Mucosa of rectum (tissue), 2 donors: ENCODE data around the gene TMEM147.
A peak's percentile ranks its signal among the peaks of the same experiment; 100 is the strongest.

Experiments used
- H3K27ac ChIP-seq, 2 donors: one replicate each; pipeline ENCODE4 v1.7.0; 2013; ENCODE audit warnings: inconsistent platforms in 2 of 2, low read depth in 2 of 2, low read length in 2 of 2
- H3K27me3 ChIP-seq, 2 donors: one replicate each; pipeline ENCODE4 v1.7.0; 2013; ENCODE audit warnings: low read length in 2 of 2; ENCODE audit not compliant: control insufficient read depth in 2 of 2, insufficient read depth in 2 of 2
- H3K36me3 ChIP-seq, 2 donors: one replicate each; pipeline ENCODE4 v1.7.0; 2013; ENCODE audit warnings: low read length in 2 of 2; ENCODE audit not compliant: control insufficient read depth in 2 of 2, insufficient read depth in 2 of 2
- H3K4me1 ChIP-seq, 2 donors: one replicate each; pipeline ENCODE4 v1.7.0; 2013; ENCODE audit warnings: low read length in 2 of 2, mild to moderate bottlenecking in 1 of 2; ENCODE audit not compliant: control insufficient read depth in 2 of 2, insufficient read depth in 2 of 2
- H3K4me3 ChIP-seq, 2 donors: one replicate each; pipeline ENCODE4 v1.7.0; 2013; ENCODE audit warnings: low read length in 2 of 2
- H3K9ac ChIP-seq, 2 donors: one replicate each; pipeline ENCODE4 v1.7.0; 2013; ENCODE audit warnings: low read length in 2 of 2, low read depth in 1 of 2, mild to moderate bottlenecking in 1 of 2
- H3K9me3 ChIP-seq, 2 donors: one replicate each; pipeline ENCODE4 v1.7.0; 2013; ENCODE audit warnings: low read length in 2 of 2; ENCODE audit not compliant: control insufficient read depth in 2 of 2
- donor health status: healthy.
- donor health status: Normal muscosa, but diverticular disease.

The TMEM147 gene

DNA sequence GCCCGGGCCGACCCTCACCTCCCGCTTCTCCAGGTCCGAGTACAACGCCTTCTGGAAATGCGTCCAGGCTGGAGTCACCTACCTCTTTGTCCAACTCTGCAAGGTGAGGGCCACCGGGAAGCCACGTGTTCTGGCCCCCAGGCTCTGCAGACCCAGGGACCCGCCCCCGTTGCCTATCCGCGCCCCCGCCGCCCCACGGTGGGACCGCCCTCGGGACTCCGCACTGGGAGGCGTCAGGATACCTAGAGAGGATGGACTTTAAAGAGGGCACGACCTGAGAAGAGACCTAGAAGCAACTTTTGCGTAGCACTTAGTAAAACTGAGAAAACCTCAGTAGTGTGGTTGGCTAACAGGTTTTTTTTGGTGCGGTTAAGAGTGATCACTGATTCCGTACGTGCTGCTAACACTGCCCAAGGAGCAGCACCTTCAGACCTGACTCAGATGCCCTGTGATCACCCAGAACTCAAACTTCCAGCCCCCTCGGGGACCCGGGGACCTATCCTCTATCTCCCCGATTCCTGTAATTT, 492 bp downstream of the TMEM147 start:
- Histone ChIP-seq H3K4me3 (peak overlapping the region; percentile 85 to 90), H3K27ac (peak overlapping the region in 1 of 2 donors; percentile 71), H3K9ac (peak overlapping the region; percentile 86 to 88), H3K9me3 (no peaks in the 10 kb centered on the region), H3K36me3 (peaks cover 0 to 4% of the 10 kb centered on the region in 2 donors), H3K27me3 (no peaks in the 10 kb centered on the region), H3K4me1 (peaks cover 8 to 16% of the 10 kb centered on the region in 2 donors)

DNA sequence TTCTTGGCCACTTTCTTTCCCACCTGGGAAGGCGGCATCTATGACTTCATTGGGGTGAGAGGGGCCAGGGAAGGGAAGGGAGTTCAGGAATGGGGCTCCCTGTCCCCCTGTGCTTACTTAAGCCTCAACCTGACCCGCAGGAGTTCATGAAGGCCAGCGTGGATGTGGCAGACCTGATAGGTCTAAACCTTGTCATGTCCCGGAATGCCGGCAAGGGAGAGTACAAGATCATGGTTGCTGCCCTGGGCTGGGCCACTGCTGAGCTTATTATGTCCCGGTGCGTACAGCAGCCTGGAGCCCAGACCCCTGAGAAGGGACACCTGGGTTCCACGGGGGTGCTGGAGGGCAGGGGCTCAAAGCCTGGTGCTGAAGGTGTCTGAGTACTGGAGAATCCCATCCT, 1.1 kb downstream of the TMEM147 start:
- Histone ChIP-seq H3K9ac (peak overlapping the region; percentile 41 to 86), H3K4me1 (peaks cover 8 to 16% of the 10 kb centered on the region in 2 donors), H3K27me3 (no peaks in the 10 kb centered on the region), H3K4me3 (peak overlapping the region; percentile 85 to 90), H3K27ac (no peak overlapping the region), H3K9me3 (no peaks in the 10 kb centered on the region), H3K36me3 (peaks cover 0 to 4% of the 10 kb centered on the region in 2 donors)

DNA sequence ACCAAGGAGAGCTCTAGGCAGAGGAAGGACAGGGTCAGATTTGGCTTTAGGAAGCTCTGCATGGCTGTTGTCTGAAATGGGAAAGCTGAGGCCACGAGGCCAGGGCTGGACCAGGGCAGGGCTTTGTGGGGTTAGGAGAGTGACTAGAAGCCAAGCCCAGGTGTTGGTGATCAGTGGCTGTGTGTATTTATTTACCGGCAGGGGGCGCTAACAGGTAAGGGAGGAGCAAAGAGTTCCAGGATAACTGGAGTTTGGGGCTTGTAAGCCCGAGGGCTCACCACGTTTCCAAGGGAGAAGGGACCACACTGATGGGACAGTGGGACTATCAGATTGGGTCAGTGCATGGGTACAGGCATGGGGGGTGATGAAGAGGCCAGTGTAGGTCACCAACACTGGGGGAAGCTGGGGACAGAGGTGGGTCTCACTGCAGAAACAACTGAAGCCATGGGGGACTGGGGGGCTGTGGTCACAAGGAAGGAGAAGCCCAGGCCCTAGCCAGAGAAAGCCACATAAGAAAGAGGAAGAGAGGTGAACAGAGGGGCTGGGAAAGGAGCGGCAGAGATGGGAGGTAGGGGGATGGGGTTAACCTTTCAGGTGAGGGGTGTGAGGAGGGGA, 3.9 kb downstream of the TMEM147 start:
- Histone ChIP-seq H3K9ac (no peak overlapping the region), H3K4me3 (no peak overlapping the region), H3K27me3 (no peaks in the 10 kb centered on the region)

DNA sequence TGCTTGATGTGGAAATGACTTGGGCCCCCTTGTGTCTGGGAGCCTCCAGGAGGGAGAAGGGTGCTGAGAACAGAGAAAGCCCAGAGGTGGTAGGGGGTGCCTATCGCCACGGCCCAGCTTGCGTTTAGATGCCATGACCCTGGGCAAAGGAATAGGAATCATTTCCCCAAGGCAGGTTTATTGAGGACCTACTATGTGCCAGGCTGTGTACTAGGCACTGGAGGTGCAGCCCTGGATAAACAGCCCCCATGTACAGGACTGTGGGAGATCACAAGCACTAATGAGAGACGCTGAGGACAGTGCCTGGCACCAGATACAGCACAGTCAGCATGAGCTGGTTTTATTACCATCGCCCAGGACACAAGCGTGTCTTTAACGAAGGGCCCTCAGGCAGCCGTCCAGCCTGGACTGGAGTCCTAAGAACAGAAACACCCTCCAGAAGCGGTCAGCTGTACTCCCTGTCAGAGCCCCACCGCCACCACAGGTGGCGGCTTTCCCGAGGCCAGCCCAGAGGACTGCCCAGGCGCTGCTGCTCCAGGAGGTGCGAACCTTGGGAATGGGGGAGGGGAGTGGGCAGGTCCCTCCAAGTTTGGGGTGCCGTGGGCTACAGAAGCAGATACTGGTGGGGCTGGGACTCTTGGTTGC, 4.6 kb downstream of the TMEM147 start:
- H3K27me3 ChIP-seq: peaks cover 0 to 2% of the 10 kb centered on the region in 2 donors

More for the DNA sequence above, 3.9 kb downstream of the TMEM147 start:
- Histone ChIP-seq H3K27ac (no peak overlapping the region), H3K4me1 (peaks cover 8 to 16% of the 10 kb centered on the region in 2 donors), H3K36me3 (peaks cover 0 to 4% of the 10 kb centered on the region in 2 donors), H3K9me3 (no peaks in the 10 kb centered on the region)

DNA sequence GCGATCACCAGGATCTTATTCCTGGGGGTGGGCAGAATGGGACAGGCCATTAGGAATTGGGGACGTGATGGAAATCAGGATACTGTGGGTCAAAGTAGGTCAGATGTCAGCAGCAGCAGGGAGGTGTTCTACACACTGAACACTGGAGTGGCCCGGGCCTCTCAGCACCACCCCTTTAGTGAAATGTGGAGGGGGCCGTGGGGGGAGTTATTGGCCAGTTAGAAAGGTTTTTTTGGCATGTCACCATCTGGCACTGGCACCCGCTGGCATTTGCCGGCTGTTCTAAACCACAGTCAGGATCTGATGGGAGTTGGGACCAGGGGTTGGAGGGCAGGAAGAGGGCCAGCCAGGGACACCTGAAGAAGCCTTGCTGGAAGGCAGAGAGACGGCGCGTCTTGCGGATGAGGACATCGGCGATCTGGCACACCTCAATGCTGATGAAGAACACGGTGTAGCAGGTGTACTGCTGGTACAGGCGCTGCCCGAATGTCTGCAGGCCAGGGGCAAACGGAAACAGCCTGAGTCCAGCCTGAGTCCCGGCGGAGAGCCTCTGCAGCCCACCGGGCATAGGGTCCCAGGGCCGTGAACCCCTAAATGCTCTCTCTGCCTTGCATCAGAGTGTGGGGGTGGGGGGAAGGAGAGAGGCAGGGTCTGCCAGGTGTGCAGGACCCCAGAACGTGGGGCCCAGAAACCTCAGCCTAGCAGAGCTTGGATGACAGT, 5.8 kb downstream of the TMEM147 start:
- Histone ChIP-seq H3K27me3 (peaks cover 0 to 2% of the 10 kb centered on the region in 2 donors), H3K27ac (no peak overlapping the region), H3K4me1 (peaks cover 5 to 6% of the 10 kb centered on the region in 2 donors), H3K9ac (no peak overlapping the region), H3K4me3 (no peak overlapping the region), H3K36me3 (peaks cover 0 to 4% of the 10 kb centered on the region in 2 donors), H3K9me3 (no peaks in the 10 kb centered on the region)

More for the DNA sequence above, 4.6 kb downstream of the TMEM147 start:
- H3K36me3 ChIP-seq: peaks cover 0 to 4% of the 10 kb centered on the region in 2 donors
- H3K4me1 ChIP-seq: peaks cover 8 to 9% of the 10 kb centered on the region in 2 donors
- H3K9ac ChIP-seq: no peak overlapping the region
- no peak overlapping the region for H3K27ac ChIP-seq
- no peaks in the 10 kb centered on the region for H3K9me3 ChIP-seq
- H3K4me3 ChIP-seq: no peak overlapping the region

DNA sequence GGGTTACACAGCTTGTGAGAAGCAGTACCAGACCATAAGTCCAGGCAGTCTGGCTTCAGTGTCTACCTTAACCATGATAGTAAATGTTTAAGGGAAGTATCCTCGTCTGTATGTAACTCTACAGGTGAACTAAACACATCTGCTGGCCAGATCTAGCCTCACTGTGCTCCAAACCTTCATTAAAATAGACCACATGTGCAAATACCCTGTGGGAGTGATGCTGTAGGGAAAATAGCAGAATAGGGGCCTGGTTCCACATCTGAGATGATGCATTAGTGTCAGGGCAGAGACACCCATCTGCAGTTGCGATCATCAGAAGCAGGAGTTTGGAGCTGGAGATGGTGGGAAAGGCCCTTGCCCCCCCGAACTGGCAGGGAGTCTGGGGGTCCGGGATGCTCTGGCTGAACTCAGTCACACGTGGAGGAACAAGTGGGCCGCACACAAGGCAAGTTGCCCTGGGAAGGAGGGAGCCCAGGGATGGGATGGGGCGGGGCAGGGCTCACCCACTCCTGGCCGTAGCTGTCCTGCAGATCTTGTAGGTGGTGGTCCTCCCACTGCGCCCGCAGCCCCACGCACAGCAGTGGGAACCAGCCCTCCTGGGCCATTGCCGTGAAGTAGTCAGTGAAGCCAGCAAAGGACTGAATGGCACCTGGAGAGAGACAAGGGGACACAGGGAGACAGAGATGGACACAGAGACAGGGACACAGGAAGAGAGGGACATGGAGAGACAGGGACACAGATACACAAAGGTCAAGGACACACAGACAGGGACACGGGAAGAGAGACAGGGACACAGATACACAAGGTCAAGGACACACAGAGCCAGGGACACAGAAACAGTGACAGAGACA, 7.3 kb downstream of the TMEM147 start:
- Histone ChIP-seq H3K4me1 (no peaks in the 10 kb centered on the region), H3K9me3 (no peaks in the 10 kb centered on the region), H3K36me3 (no peaks in the 10 kb centered on the region), H3K27me3 (peaks cover 0 to 2% of the 10 kb centered on the region in 2 donors), H3K27ac (no peak overlapping the region), H3K9ac (no peak overlapping the region), H3K4me3 (no peak overlapping the region)

DNA sequence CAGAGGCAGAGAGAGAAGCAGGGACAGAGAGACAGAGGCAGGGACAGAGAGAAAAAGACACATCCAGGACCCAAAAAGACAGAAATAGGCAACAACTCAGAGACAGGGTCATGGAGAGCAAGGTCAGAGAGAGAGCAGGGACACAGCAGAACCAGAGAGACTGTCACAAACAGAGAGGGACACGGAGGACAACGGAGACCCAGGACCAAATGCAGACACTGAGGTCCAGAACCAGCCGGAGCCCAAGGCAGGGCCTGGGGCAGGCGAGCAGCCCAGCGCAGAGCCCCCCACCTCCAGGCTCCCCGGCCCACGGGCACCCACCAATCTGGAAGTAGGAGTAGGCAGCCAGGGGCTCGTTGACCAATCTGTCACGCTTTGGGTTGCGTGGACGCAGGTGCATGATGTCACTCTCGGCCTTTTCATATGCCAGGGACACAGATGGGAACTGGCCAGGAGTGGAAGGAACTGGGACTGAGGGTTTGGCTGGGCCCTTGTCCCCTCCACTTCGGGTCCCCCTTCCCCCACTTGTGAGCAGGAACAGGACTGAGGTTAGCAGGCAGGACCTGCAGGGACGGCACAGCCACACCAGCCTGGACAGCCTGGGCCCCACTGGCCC, 8.1 kb downstream of the TMEM147 start:
- Histone ChIP-seq H3K9me3 (no peaks in the 10 kb centered on the region), H3K27ac (no peak overlapping the region), H3K4me3 (no peak overlapping the region), H3K9ac (no peak overlapping the region), H3K36me3 (no peaks in the 10 kb centered on the region), H3K4me1 (no peaks in the 10 kb centered on the region), H3K27me3 (peaks cover 0 to 2% of the 10 kb centered on the region in 2 donors)

DNA sequence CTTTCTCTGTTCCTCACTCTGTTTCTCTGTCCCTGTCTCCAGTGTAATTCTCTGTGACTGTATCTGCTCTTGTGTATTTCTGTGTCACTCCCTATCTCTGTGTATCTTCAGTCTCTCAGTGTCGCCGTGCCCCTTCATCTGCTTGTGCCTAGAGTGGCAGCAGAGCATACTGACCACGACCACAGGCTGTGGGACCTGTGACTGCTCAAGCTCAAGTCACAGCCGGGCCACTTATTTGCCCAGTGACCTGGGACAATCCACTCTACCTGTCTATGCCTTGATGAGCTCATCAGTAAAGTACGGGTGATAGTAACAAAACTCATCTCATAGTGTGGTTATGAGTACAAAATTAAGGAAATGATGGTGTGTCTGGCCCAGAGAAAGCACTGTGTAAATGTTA, 8.7 kb downstream of the TMEM147 start:
- Histone ChIP-seq H3K27ac (no peak overlapping the region), H3K9me3 (no peaks in the 10 kb centered on the region), H3K4me1 (no peaks in the 10 kb centered on the region), H3K9ac (no peak overlapping the region), H3K4me3 (no peak overlapping the region), H3K27me3 (peaks cover 0 to 5% of the 10 kb centered on the region in 2 donors), H3K36me3 (no peaks in the 10 kb centered on the region)

DNA sequence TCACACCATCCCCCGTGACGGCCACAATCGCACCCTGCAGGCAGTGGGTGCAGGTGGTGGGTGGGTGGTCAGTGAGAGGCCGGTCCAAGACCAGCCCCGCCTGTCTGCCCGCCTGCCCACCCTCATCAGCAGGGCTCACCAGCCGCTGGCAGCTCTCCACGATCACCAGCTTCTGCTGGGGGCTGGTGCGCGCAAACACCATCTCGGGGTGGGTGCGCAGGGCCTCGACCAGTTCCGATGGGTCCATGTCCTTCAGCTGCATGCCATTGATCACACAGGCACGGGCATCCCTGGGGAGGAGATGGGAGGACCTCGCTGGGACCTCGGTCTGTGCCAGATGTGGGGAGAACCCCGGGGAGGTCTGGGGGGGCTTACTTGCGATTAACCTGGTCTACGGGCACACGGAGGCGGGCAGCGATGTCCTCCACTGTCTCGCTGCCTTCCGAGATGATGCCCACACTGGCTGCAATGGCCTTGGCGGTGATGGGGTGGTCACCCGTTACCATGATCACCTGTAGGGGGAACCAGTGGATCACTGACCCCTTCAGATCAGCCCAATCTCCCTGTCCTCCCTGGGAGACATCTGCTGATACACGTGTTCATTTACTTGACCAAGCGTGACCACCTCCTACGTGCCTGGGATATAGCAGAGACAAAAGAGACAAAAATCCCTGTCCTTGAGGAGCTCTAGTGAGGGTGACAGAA, 10.0 kb downstream of the TMEM147 start:
- peaks cover 0 to 5% of the 10 kb centered on the region in 2 donors for H3K27me3 ChIP-seq
- no peak overlapping the region for H3K9ac ChIP-seq
- no peaks in the 10 kb centered on the region for H3K9me3 ChIP-seq
- H3K4me3 ChIP-seq: no peak overlapping the region
- no peak overlapping the region for H3K27ac ChIP-seq
- no peaks in the 10 kb centered on the region for H3K4me1 ChIP-seq
- no peaks in the 10 kb centered on the region for H3K36me3 ChIP-seq
